ENCODE measurements around the gene ARL5A. TPM values are rescaled to one million over a fixed set of nuclear protein-coding genes. Genes with fewer than 3 reads are reported as not detected.

The ARL5A gene
- total and polyA plus RNA-seq, 8 donors: 8.1 to 99.1 (median 28.0) TPM

- Histone ChIP-seq H3K27ac (no peak overlapping the region), H3K9me3 (no peaks in the 10 kb centered on the region), H3K4me1 (peaks cover 0 to 8% (median 0%) of the 10 kb centered on the region in 4 donors), H3K27me3 (no peaks in the 10 kb centered on the region), H3K4me3 (no peak overlapping the region), H3K36me3 (no peaks in the 10 kb centered on the region)
- no peak for DNase-seq
- intact Hi-C loops (cut with DNase I; ENCODE audit: low total_unique reads): no loop called here
- TF ChIP-seq EP300 (IDR thresholded peaks at IDR 0.05): no peak
- TF ChIP-seq POLR2A (IDR thresholded peaks at IDR 0.05): no peak
- TF ChIP-seq POLR2AphosphoS5 (IDR thresholded peaks at IDR 0.05): no peak
- no peak for TF ChIP-seq CTCF (IDR thresholded peaks at IDR 0.05)
- 78 to 100% (median 89%) methylated on average over 1 of the region's 1 CpG for WGBS, 5 donors
Measured at GRCh38 chr2:151754253-151754897, 73.8 kb downstream of the ARL5A start.

GRCh38 chr2:151753540-151753939, 74.7 kb downstream of the ARL5A start:
- Histone ChIP-seq H3K4me1 (peaks cover 0 to 8% (median 0%) of the 10 kb centered on the region in 4 donors), H3K9me3 (no peaks in the 10 kb centered on the region), H3K27me3 (no peaks in the 10 kb centered on the region), H3K4me3 (no peak overlapping the region), H3K36me3 (no peaks in the 10 kb centered on the region), H3K27ac (no peak overlapping the region)
- TF ChIP-seq CTCF (IDR thresholded peaks at IDR 0.05): no peak
- no peak for TF ChIP-seq POLR2A (IDR thresholded peaks at IDR 0.05)
- no peak for TF ChIP-seq POLR2AphosphoS5 (IDR thresholded peaks at IDR 0.05)
- no peak for TF ChIP-seq EP300 (IDR thresholded peaks at IDR 0.05)
- intact Hi-C loops (cut with DNase I; ENCODE audit: low total_unique reads): no loop called here
- DNase-seq: no peak

Other genes starting within 250 kb of the ARL5A start
- 1 to 10 TPM in 2 of 5 donors, under 1 TPM in 2, not detected in 1; 0.58 to 1.3 (median 1.0) TPM for gene NEB, start 93.9 kb downstream of the ARL5A start, total RNA-seq
- gene NEB, start 93.9 kb downstream of the ARL5A start, polyA plus RNA-seq: 1 to 10 TPM in 2 of 3 donors, under 1 TPM in 1; 0.12 to 4.0 (median 1.0) TPM

Measured in stomach (tissue), 9 donors.